H1 (cell line): ENCODE measurements around the gene KCNQ1.

ENCODE experiments used
- CHD2 ChIP-seq: IDR thresholded peaks from 2 replicates; pipeline ENCODE4 v1.6.1; 2012; ENCODE audit warnings: low read length, improper control_type of control experiment
- CREB1 ChIP-seq: IDR thresholded peaks from 2 replicates; pipeline ENCODE4 v1.6.1; 2012; ENCODE audit warnings: inconsistent platforms
- CTCF ChIP-seq, 3 experiments: IDR thresholded peaks; 1 replicate in 2 of 3; 2 replicates in 1 of 3; pipeline versions ENCODE4 v1.5.1 to v1.6.1; 2011; ENCODE audit warnings: low read length in 3 of 3, mild to moderate bottlenecking in 3 of 3, inconsistent platforms in 2 of 3, low read depth in 1 of 3, moderate library complexity in 1 of 3; ENCODE audit not compliant: insufficient read depth in 1 of 3; ENCODE audit errors: control extremely low read depth in 1 of 3
- EZH2 ChIP-seq: fragments of 200-600 bp; sonication (generic); IDR thresholded peaks from 2 replicates; pipeline ENCODE4 v1.7.1; 2012; ENCODE audit warnings: low read depth, mild to moderate bottlenecking, moderate library complexity, low read length, inconsistent platforms; ENCODE audit not compliant: severe bottlenecking
- KDM1A ChIP-seq: fragments of 200-600, 300-600 bp; sonication (generic); IDR thresholded peaks from 2 replicates; pipeline ENCODE4 v1.7.1; 2016; ENCODE audit warnings: mild to moderate bottlenecking, low read length, borderline replicate concordance
- POLR2A ChIP-seq, 2 experiments: IDR thresholded peaks; 1 replicate in 1 of 2; 2 replicates in 1 of 2; pipeline ENCODE4 v1.6.1; 2011; ENCODE audit warnings: low read depth in 2 of 2, low read length in 2 of 2, mild to moderate bottlenecking in 2 of 2; ENCODE audit errors: control extremely low read depth in 1 of 2
- POLR2AphosphoS5 ChIP-seq: IDR thresholded peaks from 2 replicates; pipeline ENCODE4 v1.6.1; 2011; ENCODE audit warnings: low read depth, low read length
- RFX5 ChIP-seq: IDR thresholded peaks from 2 replicates; pipeline ENCODE4 v1.6.1; 2011; ENCODE audit warnings: low read depth, low read length, improper control_type of control experiment, borderline replicate concordance
- RXRA ChIP-seq: IDR thresholded peaks from 2 replicates; pipeline ENCODE4 v1.6.1; 2011; ENCODE audit warnings: low read depth, mild to moderate bottlenecking, low read length, moderate library complexity; ENCODE audit not compliant: insufficient read depth
- SIRT6 ChIP-seq: IDR thresholded peaks from one replicate; pipeline ENCODE4 v1.7.1; 2012; ENCODE audit warnings: low read length, inconsistent platforms
- SUZ12 ChIP-seq: fragments of 200-600 bp; sonication (generic); IDR thresholded peaks from 2 replicates; pipeline ENCODE4 v1.6.1; 2012; ENCODE audit warnings: mild to moderate bottlenecking, inconsistent platforms, low read length, moderate library complexity, mixed read lengths
- TAF1 ChIP-seq: IDR thresholded peaks from 2 replicates; pipeline ENCODE4 v1.6.1; 2011; ENCODE audit warnings: mild to moderate bottlenecking, low read depth, low read length
- ZNF274 ChIP-seq: IDR thresholded peaks from 2 replicates; pipeline ENCODE4 v1.7.0; 2012; ENCODE audit warnings: low read length, borderline replicate concordance; ENCODE audit errors: extremely low read depth
- TF ChIP-seq, protein P1 (sequence below): IDR thresholded peaks from 2 replicates; pipeline ENCODE4 v1.6.1; 2012; ENCODE audit warnings: low read length, inconsistent platforms

- TF ChIP-seq, protein P1, sequence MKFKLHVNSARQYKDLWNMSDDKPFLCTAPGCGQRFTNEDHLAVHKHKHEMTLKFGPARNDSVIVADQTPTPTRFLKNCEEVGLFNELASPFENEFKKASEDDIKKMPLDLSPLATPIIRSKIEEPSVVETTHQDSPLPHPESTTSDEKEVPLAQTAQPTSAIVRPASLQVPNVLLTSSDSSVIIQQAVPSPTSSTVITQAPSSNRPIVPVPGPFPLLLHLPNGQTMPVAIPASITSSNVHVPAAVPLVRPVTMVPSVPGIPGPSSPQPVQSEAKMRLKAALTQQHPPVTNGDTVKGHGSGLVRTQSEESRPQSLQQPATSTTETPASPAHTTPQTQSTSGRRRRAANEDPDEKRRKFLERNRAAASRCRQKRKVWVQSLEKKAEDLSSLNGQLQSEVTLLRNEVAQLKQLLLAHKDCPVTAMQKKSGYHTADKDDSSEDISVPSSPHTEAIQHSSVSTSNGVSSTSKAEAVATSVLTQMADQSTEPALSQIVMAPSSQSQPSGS = no peak
- TF ChIP-seq CHD2 (no peak), ZNF274 (no peak), RFX5 (no peak), POLR2A (IDR thresholded peaks at IDR 0.05; ENCODE audit: control extremely low read depth in 1 of 2, low read depth in 2 of 2, low read length in 2 of 2) (no peak), POLR2AphosphoS5 (no peak), CTCF (IDR thresholded peaks at IDR 0.05; ENCODE audit: control extremely low read depth in 1 of 3, insufficient read depth in 1 of 3, low read depth in 1 of 3, low read length in 3 of 3) (no peak), TAF1 (no peak), KDM1A (no peak), CREB1 (no peak), SIRT6 (no peak), EZH2 (no peak), RXRA (no peak), SUZ12 (no peak)
Measured at GRCh38 chr11:2561696-2562581, 117.1 kb downstream of the KCNQ1 start.
